Activated T-helper 2 cell treated with anti-CD3 and anti-CD28 coated beads, Interferon-gamma antibody, Interleukin-2, Interleukin-4, amounts not matched to agents 10 μg/mL and 5 μg/mL and 100 μg/mL, durations not matched to agents 14 hours and 24 hours and 36 hours (primary cell): ENCODE data around the gene LPAR3. TPM values are rescaled to one million over a fixed set of nuclear protein-coding genes. Genes with fewer than 3 reads are reported as not detected.

Source experiments
- DNase-seq: peaks from one replicate; pipeline ENCODE4 v3.0.0; 2021; ENCODE audit warnings: low spot score
- H3K27ac Mint-ChIP-seq: one replicate; pipeline ENCODE4 v1.8.0; 2021; ENCODE audit warnings: mixed read lengths
- H3K27me3 Mint-ChIP-seq: one replicate; pipeline ENCODE4 v1.8.0; 2021; ENCODE audit warnings: low read depth, mixed read lengths
- H3K36me3 Mint-ChIP-seq: one replicate; pipeline ENCODE4 v1.8.0; 2021; ENCODE audit warnings: low read depth, mixed read lengths
- H3K4me1 Mint-ChIP-seq: one replicate; pipeline ENCODE4 v1.8.0; 2021; ENCODE audit warnings: low read depth, mixed read lengths
- H3K4me3 Mint-ChIP-seq: one replicate; pipeline ENCODE4 v1.8.0; 2021; ENCODE audit warnings: low read depth, mild to moderate bottlenecking, moderate library complexity, mixed read lengths
- H3K9me3 Mint-ChIP-seq: one replicate; pipeline ENCODE4 v1.8.0; 2021; ENCODE audit warnings: mixed read lengths
- intact Hi-C: fragments of 100-400 bp; cut with micrococcal nuclease; formaldehyde crosslinking; loops from one replicate; pipeline ENCODE4 v1.15.1; 2023
- total RNA-seq: library from RNA; stranded (reverse); gene quantifications from 2 replicates; pipeline ENCODE4 v1.2.3, GENCODE V29; 2022

The LPAR3 gene
- total RNA-seq, 1 donor from 2014 or later, result not detected

DNA sequence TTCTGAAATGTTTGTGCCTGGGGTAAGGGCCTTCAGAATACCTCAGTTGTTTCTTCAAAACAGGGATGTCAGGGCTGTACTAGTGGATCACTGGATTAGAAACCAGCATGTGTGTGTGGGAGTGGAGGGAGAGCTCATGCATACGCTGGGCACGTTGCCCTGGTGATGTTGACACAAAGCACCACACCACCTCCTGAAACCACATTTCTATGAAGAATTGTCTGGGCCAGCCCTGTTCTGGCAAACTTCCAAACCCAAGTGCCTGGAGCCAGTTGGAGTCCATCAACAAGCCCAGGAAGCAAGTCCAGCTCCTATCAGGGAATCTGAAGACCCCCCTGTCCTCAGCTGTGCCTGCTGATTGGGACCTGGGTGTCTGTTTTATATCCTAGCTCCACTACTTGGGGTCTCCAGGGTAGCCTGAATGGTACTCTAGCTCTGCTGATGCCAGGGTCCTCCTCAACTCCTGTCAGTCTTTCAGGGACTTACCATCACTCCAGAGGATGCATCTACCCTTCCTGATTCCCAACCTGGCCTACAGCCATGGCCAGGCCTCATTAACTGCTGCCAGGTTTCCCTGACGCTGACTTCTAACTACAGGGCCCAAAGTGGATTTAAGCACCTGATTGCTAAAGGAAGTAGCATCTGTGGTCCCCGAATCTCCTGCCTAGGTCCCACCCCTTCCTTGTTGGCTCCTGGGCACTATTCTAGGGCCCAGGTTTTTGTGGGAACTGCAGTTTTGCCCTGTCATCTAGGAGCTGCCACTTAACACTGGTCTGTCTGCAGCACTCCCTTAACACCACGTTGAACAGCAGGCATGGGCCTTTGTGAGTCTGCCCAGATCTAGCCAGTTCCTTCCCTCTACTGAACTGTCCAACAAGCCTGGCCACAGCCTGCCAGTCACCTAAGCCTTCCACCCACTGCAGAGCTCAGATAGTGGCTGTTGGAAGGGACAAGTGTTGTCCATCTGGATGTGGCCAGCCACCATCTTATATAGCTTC is 45.5 kb downstream of the LPAR3 start:
- H3K27ac Mint-ChIP-seq, result no peak overlapping the region
- intact Hi-C loops, result no loop called here
- H3K27me3 Mint-ChIP-seq, result peaks cover 9% of the 10 kb centered on the region
- no peaks in the 10 kb centered on the region for H3K9me3 Mint-ChIP-seq
- peaks cover 2% of the 10 kb centered on the region for H3K4me1 Mint-ChIP-seq
- no peak overlapping the region for H3K4me3 Mint-ChIP-seq
- no peaks in the 10 kb centered on the region for H3K36me3 Mint-ChIP-seq
- no peak for DNase-seq

DNA sequence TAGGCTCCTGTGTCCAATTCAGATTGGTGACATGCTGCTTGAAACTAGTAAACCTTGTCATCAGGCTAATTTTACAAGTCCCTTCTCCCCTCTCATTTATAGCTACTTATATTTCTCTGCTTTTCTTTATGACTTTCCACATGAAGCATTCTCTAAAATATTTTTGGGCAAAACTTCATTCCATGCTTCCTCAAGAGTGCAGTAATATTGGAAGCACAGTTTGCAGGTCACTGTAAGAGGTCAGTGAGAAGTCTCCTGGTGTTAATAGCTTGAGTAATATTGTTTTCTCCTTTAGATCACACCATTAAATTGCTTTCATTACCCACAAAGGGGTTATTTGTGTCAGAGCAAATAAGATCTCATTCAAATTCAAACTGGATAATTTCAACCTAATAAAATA is 46.6 kb downstream of the LPAR3 start:
- Mint-ChIP-seq H3K4me3 (no peak overlapping the region), H3K27me3 (peaks cover 13% of the 10 kb centered on the region), H3K27ac (no peak overlapping the region), H3K9me3 (no peaks in the 10 kb centered on the region), H3K4me1 (peaks cover 2% of the 10 kb centered on the region), H3K36me3 (no peaks in the 10 kb centered on the region)
- intact Hi-C loops, result no loop called here
- no peak for DNase-seq

DNA sequence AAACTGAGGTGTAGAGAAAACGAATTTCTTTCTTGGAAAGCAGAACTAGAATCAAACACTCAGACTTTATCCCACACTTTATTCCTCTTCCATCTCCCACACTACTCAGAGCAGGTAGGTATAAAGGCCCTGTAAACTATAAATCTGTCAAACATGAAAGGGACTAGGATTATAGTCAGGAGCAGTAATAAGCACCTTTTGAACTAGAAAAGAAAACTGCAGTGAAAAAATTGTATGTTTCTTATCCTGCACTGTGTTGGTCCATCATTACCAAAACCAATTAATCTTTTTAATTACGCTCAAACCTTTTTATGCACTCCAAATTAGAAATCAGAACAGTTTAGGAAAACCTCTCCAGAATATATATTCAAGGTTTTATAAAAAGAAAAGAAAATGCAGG is 47.6 kb downstream of the LPAR3 start:
- peaks cover 2% of the 10 kb centered on the region for H3K4me1 Mint-ChIP-seq
- no peaks in the 10 kb centered on the region for H3K9me3 Mint-ChIP-seq
- DNase-seq, result no peak
- H3K4me3 Mint-ChIP-seq, result no peak overlapping the region
- no peak overlapping the region for H3K27ac Mint-ChIP-seq
- H3K27me3 Mint-ChIP-seq, result peaks cover 13% of the 10 kb centered on the region
- no peaks in the 10 kb centered on the region for H3K36me3 Mint-ChIP-seq
- intact Hi-C loops, result no loop called here

DNA sequence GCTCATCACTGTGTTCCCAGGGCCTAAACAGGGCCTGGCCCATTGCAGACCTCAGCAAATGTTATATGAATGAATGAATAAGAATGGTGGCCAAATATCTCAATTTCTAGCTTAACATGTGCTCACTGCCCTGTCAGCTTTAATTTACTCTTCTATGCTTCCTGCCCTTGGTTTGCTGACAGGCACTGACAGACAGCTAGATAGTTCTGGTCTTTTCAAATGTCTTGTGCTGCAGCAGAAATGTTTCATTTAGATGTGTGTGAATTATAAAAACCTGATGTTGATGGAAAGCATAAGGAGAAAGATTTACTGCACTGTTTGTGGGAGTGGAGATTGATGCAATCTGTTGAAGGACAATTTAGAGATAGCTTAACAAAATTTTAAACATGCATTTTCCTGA is 48.9 kb downstream of the LPAR3 start:
- DNase-seq, result no peak
- peaks cover 2% of the 10 kb centered on the region for H3K4me1 Mint-ChIP-seq
- no peak overlapping the region for H3K4me3 Mint-ChIP-seq
- intact Hi-C loops, result no loop called here
- H3K36me3 Mint-ChIP-seq, result no peaks in the 10 kb centered on the region
- no peaks in the 10 kb centered on the region for H3K9me3 Mint-ChIP-seq
- H3K27me3 Mint-ChIP-seq, result peaks cover 18% of the 10 kb centered on the region
- H3K27ac Mint-ChIP-seq, result no peak overlapping the region

- peaks cover 27% of the 10 kb centered on the region for H3K27me3 Mint-ChIP-seq
- DNase-seq, result no peak
- H3K4me3 Mint-ChIP-seq, result no peak overlapping the region
- no peak overlapping the region for H3K27ac Mint-ChIP-seq
- intact Hi-C loops, result no loop called here
- H3K4me1 Mint-ChIP-seq, result no peaks in the 10 kb centered on the region
- no peaks in the 10 kb centered on the region for H3K36me3 Mint-ChIP-seq
- H3K9me3 Mint-ChIP-seq, result no peaks in the 10 kb centered on the region
Measured at GRCh38 chr1:84842748-84843231, 50.2 kb downstream of the LPAR3 start.

DNA sequence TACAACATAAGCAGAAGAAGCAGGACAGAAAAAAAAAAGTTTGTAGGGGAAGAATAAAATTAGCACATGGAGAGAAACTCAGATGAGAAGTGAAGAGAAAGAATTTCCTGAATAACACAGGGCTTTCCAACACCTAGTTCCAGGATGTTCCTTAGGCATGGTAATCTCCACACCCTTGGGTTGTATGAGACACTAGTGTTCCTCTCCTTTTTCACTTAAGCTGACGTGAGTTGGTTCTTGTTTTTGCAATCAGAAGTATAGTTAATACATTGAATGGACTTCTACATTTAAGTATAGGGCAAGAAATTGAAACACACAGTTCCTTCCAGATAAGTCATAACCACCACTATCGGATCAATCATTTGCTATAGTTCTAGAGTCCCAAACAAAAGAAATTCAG is 51.0 kb downstream of the LPAR3 start:
- Mint-ChIP-seq H3K36me3 (no peaks in the 10 kb centered on the region), H3K27me3 (peaks cover 27% of the 10 kb centered on the region), H3K4me1 (no peaks in the 10 kb centered on the region), H3K4me3 (no peak overlapping the region), H3K9me3 (no peaks in the 10 kb centered on the region), H3K27ac (no peak overlapping the region)
- DNase-seq, result no peak
- intact Hi-C loops, result no loop called here

DNA sequence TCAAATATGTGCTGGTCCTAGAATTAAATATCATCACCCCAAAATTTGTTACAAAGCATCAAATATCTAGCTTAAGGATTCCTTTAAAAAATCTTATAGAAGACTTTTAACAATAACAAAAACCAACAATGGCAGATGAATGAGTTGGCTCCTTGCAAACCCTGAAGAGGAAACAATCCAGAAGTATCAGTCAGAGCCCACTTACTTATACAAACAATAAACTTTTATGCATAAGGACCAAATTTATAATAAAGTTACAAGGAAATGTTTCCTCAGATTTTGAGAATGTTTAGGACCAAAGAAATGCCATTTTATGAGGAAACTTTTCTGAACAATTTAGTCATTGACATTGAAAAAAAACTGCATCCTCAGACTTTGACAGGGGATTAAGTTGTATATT is 52.7 kb downstream of the LPAR3 start:
- DNase-seq, result no peak
- Mint-ChIP-seq H3K9me3 (no peaks in the 10 kb centered on the region), H3K27ac (no peak overlapping the region), H3K4me3 (no peak overlapping the region), H3K4me1 (no peaks in the 10 kb centered on the region), H3K27me3 (peaks cover 24% of the 10 kb centered on the region), H3K36me3 (no peaks in the 10 kb centered on the region)
- intact Hi-C loops, result no loop called here

- Mint-ChIP-seq H3K4me3 (no peak overlapping the region), H3K27ac (no peak overlapping the region), H3K4me1 (no peaks in the 10 kb centered on the region), H3K9me3 (no peaks in the 10 kb centered on the region), H3K27me3 (peaks cover 22% of the 10 kb centered on the region), H3K36me3 (no peaks in the 10 kb centered on the region)
- DNase-seq, result no peak
- intact Hi-C loops, result no loop called here
Measured at GRCh38 chr1:84839544-84839943, 53.5 kb downstream of the LPAR3 start.

- no peaks in the 10 kb centered on the region for H3K4me1 Mint-ChIP-seq
- no peaks in the 10 kb centered on the region for H3K9me3 Mint-ChIP-seq
- no peak overlapping the region for H3K27ac Mint-ChIP-seq
- no peak overlapping the region for H3K4me3 Mint-ChIP-seq
- H3K27me3 Mint-ChIP-seq, result peaks cover 21% of the 10 kb centered on the region
- no peak for DNase-seq
- intact Hi-C loops, result no loop called here
- no peaks in the 10 kb centered on the region for H3K36me3 Mint-ChIP-seq
Measured at GRCh38 chr1:84836145-84836544, 56.9 kb downstream of the LPAR3 start.

GRCh38 chr1:84835169-84835568 is 57.8 kb downstream of the LPAR3 start:
- no peaks in the 10 kb centered on the region for H3K4me1 Mint-ChIP-seq

GRCh38 chr1:84834419-84835064 is 58.5 kb downstream of the LPAR3 start:
- DNase-seq, result no peak
- intact Hi-C loops, result no loop called here

More at GRCh38 chr1:84835169-84835568, 57.8 kb downstream of the LPAR3 start:
- DNase-seq, result no peak
- Mint-ChIP-seq H3K27me3 (peaks cover 24% of the 10 kb centered on the region), H3K9me3 (no peaks in the 10 kb centered on the region), H3K27ac (no peak overlapping the region), H3K4me3 (no peak overlapping the region), H3K36me3 (no peaks in the 10 kb centered on the region)
- intact Hi-C loops, result no loop called here

GRCh38 chr1:84833194-84833593 is 59.8 kb downstream of the LPAR3 start:
- DNase-seq, result no peak
- Mint-ChIP-seq H3K27me3 (peaks cover 21% of the 10 kb centered on the region), H3K27ac (no peak overlapping the region), H3K4me3 (no peak overlapping the region), H3K9me3 (no peaks in the 10 kb centered on the region), H3K4me1 (no peaks in the 10 kb centered on the region), H3K36me3 (no peaks in the 10 kb centered on the region)
- intact Hi-C loops, result no loop called here

More at GRCh38 chr1:84834419-84835064, 58.5 kb downstream of the LPAR3 start:
- Mint-ChIP-seq H3K4me3 (no peak overlapping the region), H3K4me1 (no peaks in the 10 kb centered on the region), H3K36me3 (no peaks in the 10 kb centered on the region), H3K27me3 (peaks cover 23% of the 10 kb centered on the region), H3K9me3 (no peaks in the 10 kb centered on the region), H3K27ac (no peak overlapping the region)

DNA sequence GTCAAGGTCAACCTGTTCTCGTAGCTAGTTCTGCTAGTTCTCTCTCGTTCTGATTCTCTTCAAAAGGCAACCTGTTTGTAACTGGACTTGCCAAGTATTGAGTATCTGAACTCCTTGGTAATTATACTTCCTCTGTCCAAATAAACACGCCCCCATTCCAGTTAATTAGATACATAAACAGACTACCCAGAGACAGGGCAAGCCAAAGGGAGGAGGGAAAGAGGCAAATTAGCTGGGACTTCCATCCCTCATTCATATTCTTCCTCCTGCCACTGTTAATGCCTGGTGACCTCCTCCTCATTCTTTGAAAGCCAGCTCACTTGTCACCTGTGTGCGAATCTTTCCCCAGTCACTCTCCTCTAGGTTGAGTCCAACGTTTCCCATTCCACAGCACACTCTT is 62.9 kb downstream of the LPAR3 start:
- no peak for DNase-seq
- no peak overlapping the region for H3K4me3 Mint-ChIP-seq
- no peaks in the 10 kb centered on the region for H3K9me3 Mint-ChIP-seq
- H3K36me3 Mint-ChIP-seq, result no peaks in the 10 kb centered on the region
- intact Hi-C loops, result no loop called here
- no peak overlapping the region for H3K27ac Mint-ChIP-seq
- H3K4me1 Mint-ChIP-seq, result no peaks in the 10 kb centered on the region
- peaks cover 32% of the 10 kb centered on the region for H3K27me3 Mint-ChIP-seq
